H1 (cell line): Measurements from ENCODE around the gene UGT3A1.
A peak's percentile ranks its signal among the peaks of the same experiment; 100 is the strongest.

ENCODE experiments used
- BRCA1 ChIP-seq: IDR thresholded peaks from 2 replicates; pipeline ENCODE4 v1.6.1; 2012; ENCODE audit warnings: low read depth, low read length, improper control_type of control experiment
- CTCF ChIP-seq, 3 experiments: IDR thresholded peaks; 1 replicate in 2 of 3; 2 replicates in 1 of 3; pipeline versions ENCODE4 v1.5.1 to v1.6.1; 2011; ENCODE audit warnings: low read length in 3 of 3, mild to moderate bottlenecking in 3 of 3, inconsistent platforms in 2 of 3, low read depth in 1 of 3, moderate library complexity in 1 of 3; ENCODE audit not compliant: insufficient read depth in 1 of 3; ENCODE audit errors: control extremely low read depth in 1 of 3
- POLR2A ChIP-seq, 2 experiments: IDR thresholded peaks; 1 replicate in 1 of 2; 2 replicates in 1 of 2; pipeline ENCODE4 v1.6.1; 2011; ENCODE audit warnings: low read depth in 2 of 2, low read length in 2 of 2, mild to moderate bottlenecking in 2 of 2; ENCODE audit errors: control extremely low read depth in 1 of 2
- SIN3A ChIP-seq, 2 experiments: IDR thresholded peaks in 1 of 2; conservative IDR thresholded peaks in 1 of 2; 2 replicates each; pipeline ENCODE4 v1.6.1; 2011 to 2012; ENCODE audit warnings: low read length in 2 of 2, improper control_type of control experiment in 1 of 2, low read depth in 1 of 2, mild to moderate bottlenecking in 1 of 2
- SP4 ChIP-seq: IDR thresholded peaks from 2 replicates; pipeline ENCODE4 v1.6.1; 2012; ENCODE audit warnings: low read length, inconsistent platforms

- TF ChIP-seq POLR2A (IDR thresholded peaks at IDR 0.05; ENCODE audit: control extremely low read depth in 1 of 2, low read depth in 2 of 2, low read length in 2 of 2), result no peak
- peak; percentile 36 to 47 (median 40); a peak in 3 of 4 replicates for TF ChIP-seq CTCF (IDR thresholded peaks at IDR 0.05; ENCODE audit: control extremely low read depth in 1 of 3, insufficient read depth in 1 of 3, low read depth in 1 of 3, low read length in 3 of 3)
- TF ChIP-seq BRCA1, result no peak
- TF ChIP-seq SIN3A (conservative IDR thresholded peaks at IDR 0.05 in 1 of 2, IDR thresholded peaks at IDR 0.05 in 1 of 2; ENCODE audit: low read depth in 1 of 2, low read length in 2 of 2), result no peak
- no peak for TF ChIP-seq SP4
These were observed 70.3 kb downstream of the UGT3A1 start for GRCh38 chr5:35920890-35921289.
